HS-27A (cell line): Measurements from ENCODE around the gene RXFP4.

Experiments
- DNase-seq: peaks from one replicate; pipeline ENCODE4 v3.0.0-alpha.2; 2012; ENCODE audit warnings: low read depth, missing footprints

Gene RXFP4

GRCh38 chr1:155960081-155960745 is 18.8 kb downstream of the RXFP4 start:
- DNase-seq: no peak

- DNase-seq: no peak
These were observed 20.5 kb downstream of the RXFP4 start for GRCh38 chr1:155961937-155962336.

- DNase-seq: no peak
These were observed 21.3 kb downstream of the RXFP4 start for GRCh38 chr1:155962599-155963211.

GRCh38 chr1:155964193-155964592 is 22.8 kb downstream of the RXFP4 start:
- no peak for DNase-seq

- DNase-seq: no peak
These were observed 24.7 kb downstream of the RXFP4 start for GRCh38 chr1:155966135-155966534.

- no peak for DNase-seq
These were observed 25.3 kb downstream of the RXFP4 start for GRCh38 chr1:155966750-155967149.

GRCh38 chr1:155967341-155968050 is 26.1 kb downstream of the RXFP4 start:
- DNase-seq: no peak

- no peak for DNase-seq
These were observed 26.6 kb downstream of the RXFP4 start for GRCh38 chr1:155968051-155968400.

GRCh38 chr1:155968670-155969069 is 27.2 kb downstream of the RXFP4 start:
- DNase-seq: no peak

GRCh38 chr1:155969377-155969791 is 27.9 kb downstream of the RXFP4 start:
- no peak for DNase-seq

GRCh38 chr1:155970531-155971167 is 29.2 kb downstream of the RXFP4 start:
- no peak for DNase-seq

- DNase-seq: no peak
These were observed 30.7 kb downstream of the RXFP4 start for GRCh38 chr1:155971910-155972809.

- DNase-seq: no peak
These were observed 32.3 kb downstream of the RXFP4 start for GRCh38 chr1:155973723-155974122.

- no peak for DNase-seq
These were observed 33.0 kb downstream of the RXFP4 start for GRCh38 chr1:155974208-155975115.

GRCh38 chr1:155975375-155976061 is 34.1 kb downstream of the RXFP4 start:
- DNase-seq: no peak

- DNase-seq: no peak
These were observed 34.8 kb downstream of the RXFP4 start for GRCh38 chr1:155976062-155976912.

- no peak for DNase-seq
These were observed 35.7 kb downstream of the RXFP4 start for GRCh38 chr1:155976913-155977689.

- no peak for DNase-seq
These were observed 36.4 kb downstream of the RXFP4 start for GRCh38 chr1:155977690-155978324.
